Astrocyte of the spinal cord (primary cell): ENCODE data around the gene TTLL8.

Experiments used
- DNase-seq: peaks from one replicate; pipeline ENCODE4 v3.0.0; 2011; ENCODE audit warnings: low read depth, low spot score
- H3K4me3 ChIP-seq: 2 replicates; pipeline ENCODE4 v1.5.1; 2011; ENCODE audit warnings: low read depth, mild to moderate bottlenecking, low read length, moderate library complexity
- CTCF ChIP-seq: IDR thresholded peaks from 2 replicates; pipeline ENCODE4 v1.5.1; 2012; ENCODE audit warnings: low read depth, mild to moderate bottlenecking, low read length, inconsistent platforms
- in situ Hi-C: cut with HindIII; loops from 2 replicates; pipeline ENCODE4 v1.10.0; 2017; ENCODE audit warnings: low sequenced_read_pairs

The TTLL8 gene

GRCh38 chr22:50071432-50072166 is 13.5 kb upstream of the TTLL8 start:
- no peak for TF ChIP-seq CTCF
- no peak for DNase-seq
- no peak overlapping the region for H3K4me3 ChIP-seq
- in situ Hi-C loops, result no loop called here

GRCh38 chr22:50070366-50070765 is 12.3 kb upstream of the TTLL8 start:
- TF ChIP-seq CTCF, result no peak
- in situ Hi-C loops, result no loop called here
- no peak overlapping the region for H3K4me3 ChIP-seq
- DNase-seq, result no peak

GRCh38 chr22:50068096-50068495 is 10.0 kb upstream of the TTLL8 start:
- DNase-seq, result no peak
- in situ Hi-C loops, result no loop called here
- TF ChIP-seq CTCF, result no peak
- no peak overlapping the region for H3K4me3 ChIP-seq

GRCh38 chr22:50067244-50067643 is 9.1 kb upstream of the TTLL8 start:
- H3K4me3 ChIP-seq, result no peak overlapping the region
- TF ChIP-seq CTCF, result no peak
- no peak for DNase-seq
- in situ Hi-C loops, result no loop called here

GRCh38 chr22:50064453-50064852 is 6.4 kb upstream of the TTLL8 start:
- DNase-seq, result no peak
- no peak for TF ChIP-seq CTCF
- in situ Hi-C loops, result no loop called here
- H3K4me3 ChIP-seq, result no peak overlapping the region

- DNase-seq, result no peak
- TF ChIP-seq CTCF, result no peak
- no peak overlapping the region for H3K4me3 ChIP-seq
- in situ Hi-C loops, result no loop called here
These were observed 5.7 kb upstream of the TTLL8 start for GRCh38 chr22:50063589-50064393.
